GM18502 (cell line): ENCODE data around the gene ZNF639.
A peak's percentile ranks its signal among the peaks of the same experiment; 100 is the strongest.

ENCODE experiments used
- ATAC-seq: cut with Tn5 transposase; IDR thresholded peaks from one replicate; pipeline ENCODE4 v1.9.1; 2021; ENCODE audit warnings: mild to moderate bottlenecking; ENCODE audit not compliant: unreplicated experiment, poor library complexity

Gene ZNF639

DNA sequence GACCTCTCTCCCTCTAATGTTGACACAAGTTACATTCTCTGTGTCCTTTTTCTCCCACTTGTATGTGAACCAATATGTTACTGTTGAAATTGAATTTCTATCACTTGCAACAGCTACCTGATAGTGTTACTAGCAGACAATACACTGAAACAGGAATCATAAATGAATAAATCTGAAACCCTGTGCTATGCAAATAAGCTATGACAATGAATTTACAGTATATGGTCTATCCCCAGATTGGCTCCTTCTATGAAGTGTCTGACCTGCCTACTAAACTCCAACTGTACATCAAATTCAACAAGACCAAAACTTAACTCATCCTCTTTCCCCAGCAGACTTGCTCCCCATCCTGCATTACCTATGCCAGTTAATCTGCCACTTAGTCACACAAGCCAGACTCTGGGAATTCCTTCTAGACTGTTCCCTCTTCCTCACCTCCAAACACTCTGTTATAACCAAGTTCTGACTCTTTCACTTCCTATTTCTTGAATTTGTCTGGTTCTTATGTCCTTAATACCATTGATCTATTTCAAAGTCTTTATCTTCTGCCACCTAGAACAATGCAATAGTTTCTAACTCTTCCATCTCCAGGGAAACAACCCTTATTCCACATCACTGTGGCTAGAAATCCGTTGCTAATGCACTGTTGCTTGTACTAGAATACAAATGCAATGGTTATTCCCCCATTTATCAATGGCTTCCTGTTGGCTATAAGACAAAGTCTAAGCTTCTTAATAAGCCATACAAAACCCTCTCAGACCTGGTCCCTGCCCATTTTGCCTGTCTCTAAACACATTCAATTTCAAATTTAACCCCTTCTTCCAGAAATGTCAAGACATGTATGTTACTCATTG, 13.4 kb upstream of the ZNF639 start:
- peak; percentile 98 for ATAC-seq

DNA sequence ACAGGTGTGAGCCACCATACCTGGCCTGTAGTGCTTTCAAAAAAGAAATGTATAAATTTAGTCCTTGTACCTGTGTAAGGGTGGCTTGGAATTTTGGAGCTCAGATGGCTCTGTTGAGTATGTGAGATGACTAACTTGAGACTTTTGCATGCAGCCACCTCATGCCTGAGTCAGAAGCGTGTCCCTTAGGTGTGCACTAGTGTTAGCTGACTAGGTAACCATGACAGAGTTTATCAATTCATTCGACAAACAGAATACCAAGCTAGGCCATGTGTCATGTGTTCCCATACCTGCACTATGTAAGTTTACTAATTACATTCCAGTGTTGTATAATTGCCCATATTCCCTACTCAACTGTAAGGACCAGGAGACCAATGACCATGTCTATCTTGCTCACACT, 4.0 kb upstream of the ZNF639 start:
- ATAC-seq, result no peak

DNA sequence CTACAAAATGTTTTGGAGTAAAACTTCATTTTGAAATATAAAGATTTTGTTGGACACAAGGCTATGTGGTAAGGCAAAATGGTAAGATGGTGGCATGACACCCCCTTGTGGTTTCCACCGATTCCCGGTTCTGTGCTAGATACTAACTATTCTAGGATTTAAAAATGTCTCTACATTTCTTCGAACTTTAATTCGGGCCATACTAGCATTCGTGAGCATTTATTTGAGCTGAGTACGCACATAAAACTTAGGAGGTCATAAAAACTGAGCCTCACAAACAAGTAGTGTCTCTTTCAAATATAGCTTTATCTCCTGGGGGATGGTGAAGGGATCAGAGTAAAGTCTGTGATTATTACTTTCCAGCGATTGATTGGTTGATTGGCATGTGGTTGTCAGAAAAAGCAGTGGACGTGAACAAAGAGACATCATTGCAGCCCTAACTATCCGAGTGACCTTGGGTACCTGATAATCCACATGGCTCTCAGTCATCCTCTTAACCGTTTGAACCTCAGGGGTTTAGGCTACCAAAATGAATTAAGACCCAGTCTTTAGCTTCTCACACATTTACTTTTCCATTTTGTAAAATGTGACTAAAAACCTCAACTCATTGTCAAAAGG, 1.1 kb upstream of the ZNF639 start:
- no peak for ATAC-seq

DNA sequence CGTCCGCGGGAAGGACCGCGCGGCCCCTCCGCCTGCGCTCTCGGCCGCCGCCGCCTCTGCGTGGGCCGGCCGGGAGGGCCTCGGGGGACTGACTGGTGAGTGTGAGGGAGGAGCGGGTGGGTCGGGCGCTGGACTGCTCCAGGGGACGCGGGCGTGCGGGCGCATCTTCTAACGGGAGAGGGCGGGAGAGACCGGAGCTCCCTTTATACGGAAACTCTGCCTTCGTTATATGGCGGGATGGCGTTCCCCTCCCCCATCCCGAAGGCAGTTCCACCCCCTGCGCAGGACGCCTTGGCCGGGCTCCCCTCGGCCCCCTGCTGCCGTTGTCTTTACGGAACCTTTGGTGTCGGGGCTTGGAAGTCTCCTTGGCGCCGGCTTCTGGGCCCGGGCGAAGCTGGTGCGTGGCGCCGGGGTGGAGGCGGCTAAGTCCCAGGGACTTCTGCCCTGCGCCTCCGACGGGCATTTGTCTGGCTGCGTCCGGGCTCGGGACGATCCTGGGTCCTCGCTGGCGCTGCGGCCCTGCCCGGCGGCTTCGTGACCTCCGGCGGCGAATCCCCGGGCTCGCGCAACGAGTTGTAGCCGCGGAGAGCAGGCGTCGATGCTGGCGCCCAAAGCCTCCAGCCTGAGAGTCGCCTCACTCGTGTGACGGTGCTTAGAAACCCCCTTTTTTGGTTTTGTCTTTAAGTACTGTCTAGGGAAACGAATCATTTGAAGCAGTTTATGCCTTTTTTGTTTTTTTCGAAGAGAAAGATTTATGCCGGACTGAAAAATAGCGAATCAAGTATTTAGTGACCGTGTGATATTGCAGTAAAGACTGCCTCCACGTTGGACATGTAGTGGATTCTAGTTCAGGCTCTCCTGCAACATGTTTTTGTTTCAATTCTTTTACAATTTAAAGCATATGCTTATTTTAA, 623 bp downstream of the ZNF639 start:
- peak; percentile 43 for ATAC-seq

DNA sequence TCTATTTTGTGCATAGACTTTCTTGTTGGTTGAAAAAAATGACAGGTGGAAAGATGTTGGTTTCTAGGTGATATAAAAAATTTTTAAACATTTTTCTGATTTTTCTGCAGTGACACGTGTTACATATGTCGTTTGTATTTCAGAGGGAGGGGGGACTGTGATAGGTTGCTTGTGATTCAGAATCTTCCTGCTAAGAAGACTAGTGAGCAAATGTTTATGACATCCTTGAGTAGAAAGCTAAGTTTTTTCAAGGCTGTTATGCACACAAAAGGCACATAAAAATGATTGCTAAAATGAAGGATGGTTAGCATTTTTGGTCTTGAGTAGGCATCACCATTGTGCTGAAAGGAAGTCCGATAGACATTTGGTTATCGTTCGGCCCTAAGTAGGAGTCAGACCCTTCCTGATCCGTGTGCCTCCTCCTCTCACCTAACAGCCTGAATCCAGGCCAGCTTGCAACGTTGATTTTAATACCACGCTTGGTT, 1.5 kb downstream of the ZNF639 start:
- ATAC-seq, result no peak

DNA sequence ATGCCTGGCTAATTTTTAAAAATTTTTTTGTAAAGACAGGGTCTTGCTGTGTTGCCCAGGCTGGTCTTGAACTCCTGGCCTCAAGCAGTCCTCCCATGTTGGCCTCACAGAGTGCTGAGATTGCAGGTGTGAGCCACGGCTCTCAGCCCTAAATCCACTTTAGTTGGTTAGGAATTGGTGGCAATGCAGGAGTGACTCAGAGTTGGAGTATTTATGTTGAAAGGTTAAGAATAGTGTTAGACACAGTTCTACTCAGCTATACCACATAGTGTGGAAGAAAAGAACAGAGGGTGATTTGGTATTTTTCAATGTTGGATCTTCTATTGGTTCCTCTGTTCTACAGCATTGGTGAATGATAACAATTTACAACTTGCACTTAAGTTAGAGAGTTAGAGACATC, 7.6 kb downstream of the ZNF639 start:
- no peak for ATAC-seq

DNA sequence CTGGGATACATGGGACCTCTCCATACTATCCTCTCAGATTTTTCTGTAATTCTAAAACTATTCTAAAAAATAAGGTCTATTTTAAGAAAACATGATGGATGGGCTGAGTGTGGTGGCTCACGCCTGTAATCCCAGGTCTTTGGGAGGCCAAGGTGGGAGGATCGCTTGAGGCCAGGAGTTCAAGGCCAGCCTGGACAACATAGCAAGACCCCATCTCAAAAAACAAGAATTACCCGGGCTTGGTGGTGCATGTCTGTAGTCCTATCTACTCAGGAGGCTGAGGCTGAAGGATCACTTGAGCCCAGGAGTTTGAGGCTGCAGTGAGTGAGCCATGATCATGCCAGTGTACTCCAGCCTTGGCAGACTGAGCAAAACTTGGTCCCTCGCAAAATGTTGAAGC, 9.4 kb downstream of the ZNF639 start:
- no peak for ATAC-seq

DNA sequence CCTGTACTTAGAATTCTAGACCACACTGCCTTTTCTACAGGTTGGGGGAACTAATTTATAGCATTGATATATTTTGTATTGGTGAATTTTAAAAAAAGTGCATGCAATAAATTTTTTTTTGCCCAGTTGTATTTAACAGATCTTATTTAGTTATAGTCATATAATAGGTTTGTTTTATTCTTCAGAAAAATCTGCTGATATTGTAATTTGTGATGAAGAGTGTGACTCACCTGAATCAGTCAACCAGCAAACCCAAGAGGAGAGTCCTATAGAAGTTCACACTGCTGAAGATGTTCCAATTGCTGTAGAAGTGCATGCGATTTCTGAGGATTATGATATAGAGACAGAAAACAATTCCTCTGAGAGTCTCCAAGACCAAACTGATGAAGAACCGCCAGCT, 10.3 kb downstream of the ZNF639 start:
- no peak for ATAC-seq

DNA sequence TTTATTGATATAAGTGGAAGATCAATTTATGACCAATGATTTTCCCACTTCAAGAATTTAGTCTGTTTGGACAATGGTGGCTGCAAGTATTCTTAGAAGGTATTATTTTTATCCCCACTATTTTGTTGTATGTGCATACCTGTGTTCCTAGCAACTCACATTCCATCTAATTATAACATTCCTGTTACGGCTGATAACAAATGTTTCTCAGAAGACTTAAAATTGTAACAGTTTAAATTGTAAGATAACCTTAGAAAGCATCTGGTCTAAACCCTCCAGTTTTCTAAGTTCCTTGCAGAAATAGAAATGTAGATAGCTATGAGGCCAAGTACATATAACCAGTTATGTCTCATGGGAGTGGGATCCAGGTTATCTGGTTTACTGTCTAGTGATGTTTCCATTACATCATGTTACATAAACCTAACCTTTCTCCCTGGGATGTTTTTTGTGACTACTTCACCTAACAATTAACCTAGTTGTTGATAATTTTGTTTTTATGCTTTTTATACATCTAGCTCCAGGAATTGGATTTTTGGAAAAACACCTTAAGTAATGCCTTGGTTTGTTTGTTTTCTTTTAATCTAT, 13.6 kb downstream of the ZNF639 start:
- no peak for ATAC-seq

DNA sequence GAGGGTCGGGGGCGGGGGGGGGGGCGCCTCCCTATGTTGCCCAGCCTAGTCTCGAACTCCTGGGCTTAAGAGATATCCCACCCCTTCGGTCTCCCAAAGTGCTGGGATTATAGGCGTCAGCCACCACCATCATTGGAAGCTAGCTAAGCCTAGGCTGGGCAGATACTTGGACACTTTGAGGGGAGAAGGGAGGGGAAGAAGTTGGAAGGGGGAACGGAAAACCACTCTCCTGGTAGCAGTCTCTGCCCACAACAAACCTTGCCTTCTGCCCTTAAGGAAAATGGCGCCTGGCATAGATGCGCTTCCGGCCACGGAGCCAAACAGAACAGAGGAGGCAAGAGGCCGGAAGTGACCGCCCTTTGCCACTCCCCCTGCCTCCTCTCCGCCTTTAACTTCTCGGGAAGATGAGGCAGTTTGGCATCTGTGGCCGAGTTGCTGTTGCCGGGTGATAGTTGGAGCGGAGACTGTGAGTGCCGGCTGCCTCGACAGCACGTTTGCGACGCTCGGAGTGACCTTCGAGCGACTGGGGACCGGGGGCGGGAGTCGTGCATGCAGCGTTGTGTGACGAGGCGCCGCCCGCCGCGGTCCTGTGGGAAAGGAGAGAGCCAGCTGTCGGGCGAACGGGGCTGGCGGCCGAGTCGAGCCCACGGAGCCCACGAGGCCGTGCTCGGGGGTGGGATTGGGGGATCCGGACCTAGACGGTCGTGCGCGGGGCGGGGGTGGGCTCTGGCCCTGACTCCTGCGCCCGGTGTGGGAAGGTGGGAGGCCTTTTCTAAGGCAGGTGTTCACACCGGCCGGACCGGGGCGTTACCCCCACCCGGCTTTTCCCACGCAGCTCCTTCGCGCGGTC, 24.7 kb downstream of the ZNF639 start, which contains the start of gene MFN1:
Gene MFN1, plus strand, starts transcription at position 365 of the 850 bp plus-strand sequence. CDS start 1,143 bp downstream, outside the sequence.
- ATAC-seq, result peak; percentile 91

DNA sequence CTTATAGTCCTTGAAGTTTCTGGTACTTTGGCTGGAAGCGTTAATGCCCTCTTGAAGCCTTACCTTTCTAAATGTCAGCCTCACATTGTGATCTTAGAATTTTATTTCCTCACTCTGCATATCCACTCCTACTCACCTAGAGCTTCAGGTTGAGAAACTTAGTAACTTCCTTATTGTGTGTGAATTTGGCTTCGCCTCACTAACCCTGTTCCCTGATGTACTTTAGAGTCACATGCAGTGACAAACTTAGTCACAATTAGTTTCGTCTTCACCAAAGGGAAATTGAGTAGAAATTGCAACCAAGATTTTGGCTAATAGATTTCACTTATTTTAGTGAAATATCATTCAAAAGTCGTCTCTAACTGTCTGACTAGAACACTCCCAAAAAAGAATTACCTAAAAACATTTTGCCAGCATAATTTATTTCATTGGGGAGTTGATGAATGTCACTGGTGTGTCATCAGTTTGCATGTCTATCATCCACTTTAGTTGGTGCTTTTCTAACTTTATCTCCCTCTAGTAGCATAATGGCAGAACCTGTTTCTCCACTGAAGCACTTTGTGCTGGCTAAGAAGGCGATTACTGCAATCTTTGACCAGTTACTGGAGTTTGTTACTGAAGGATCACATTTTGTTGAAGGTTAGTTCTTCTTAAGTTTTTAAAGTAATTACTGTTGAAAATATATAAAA, 25.6 kb downstream of the ZNF639 start:
- ATAC-seq, result peak; percentile 65

DNA sequence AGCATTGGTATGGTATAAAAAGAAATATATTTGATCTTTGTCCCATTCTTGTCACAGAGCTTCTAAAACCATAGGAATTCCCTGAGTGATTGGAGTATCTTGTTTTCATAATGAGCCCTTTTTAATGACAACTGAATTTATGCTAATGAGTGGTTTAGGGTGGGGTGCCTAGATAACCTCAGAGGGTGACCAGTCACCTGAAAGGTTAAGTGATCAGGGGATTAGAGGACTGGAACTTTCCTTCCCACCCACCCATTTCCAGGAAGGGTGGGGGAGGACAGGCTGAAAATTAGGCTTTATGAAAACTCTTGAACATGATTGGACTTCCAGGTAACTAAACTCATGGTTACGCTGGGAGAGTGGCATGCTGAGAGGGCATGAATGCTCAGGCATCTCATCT, 33.2 kb downstream of the ZNF639 start:
- no peak for ATAC-seq

DNA sequence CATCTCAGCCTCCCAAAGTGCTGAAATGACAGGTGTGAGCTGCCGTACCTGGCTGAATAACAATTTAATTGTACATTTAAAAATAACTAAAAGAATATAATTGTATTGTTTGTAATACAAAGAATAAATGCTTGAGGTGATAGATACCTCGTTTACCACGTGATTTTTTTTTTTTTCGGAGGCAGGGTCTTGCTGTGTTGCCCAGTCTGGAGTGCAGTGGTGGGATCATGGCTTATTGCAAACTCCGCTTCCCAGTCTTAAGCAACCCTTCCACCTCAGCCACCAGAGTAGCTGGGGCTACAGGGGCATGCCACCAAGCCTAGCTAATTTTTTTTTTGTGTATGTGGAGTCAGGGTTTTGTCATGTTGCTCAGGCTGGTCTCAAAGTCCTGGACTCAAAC, 40.5 kb downstream of the ZNF639 start:
- no peak for ATAC-seq

DNA sequence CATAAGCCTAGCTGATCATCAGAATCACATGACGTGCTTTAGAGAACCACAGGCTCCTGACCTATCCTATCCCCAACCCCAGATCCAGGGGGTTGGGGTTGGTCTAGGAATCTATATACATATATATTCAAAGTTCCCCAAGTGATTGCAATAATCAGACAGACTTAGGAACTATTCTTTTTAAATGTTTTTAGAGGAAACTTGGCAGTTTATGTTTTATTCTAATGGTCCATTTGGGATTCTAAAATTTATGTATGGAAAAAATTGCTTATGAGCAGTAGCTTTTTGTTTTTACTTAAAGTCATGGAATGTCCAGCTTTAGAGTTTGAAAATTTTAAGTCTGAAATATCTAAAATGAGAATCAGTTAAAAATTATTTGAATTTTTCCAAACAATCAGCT, 46.8 kb downstream of the ZNF639 start:
- ATAC-seq, result no peak

DNA sequence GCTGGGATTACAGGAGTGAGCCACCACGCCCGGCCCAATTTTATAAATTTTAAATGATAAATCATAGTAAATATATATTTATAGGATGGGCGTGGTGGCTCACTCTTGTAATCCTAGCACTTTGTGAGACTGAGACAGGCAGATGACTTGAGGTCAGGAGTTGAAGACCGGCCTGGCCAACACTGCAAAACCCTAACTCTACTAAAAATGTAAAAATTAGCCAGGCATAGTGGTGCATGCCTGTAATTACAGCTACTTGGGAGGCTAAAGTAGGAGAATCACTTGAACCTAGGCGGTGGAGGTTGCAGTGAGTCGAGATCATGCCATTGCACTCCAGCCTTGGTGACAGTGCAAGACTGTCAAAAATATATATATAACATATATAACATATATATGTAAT, 51.1 kb downstream of the ZNF639 start:
- ATAC-seq, result no peak

DNA sequence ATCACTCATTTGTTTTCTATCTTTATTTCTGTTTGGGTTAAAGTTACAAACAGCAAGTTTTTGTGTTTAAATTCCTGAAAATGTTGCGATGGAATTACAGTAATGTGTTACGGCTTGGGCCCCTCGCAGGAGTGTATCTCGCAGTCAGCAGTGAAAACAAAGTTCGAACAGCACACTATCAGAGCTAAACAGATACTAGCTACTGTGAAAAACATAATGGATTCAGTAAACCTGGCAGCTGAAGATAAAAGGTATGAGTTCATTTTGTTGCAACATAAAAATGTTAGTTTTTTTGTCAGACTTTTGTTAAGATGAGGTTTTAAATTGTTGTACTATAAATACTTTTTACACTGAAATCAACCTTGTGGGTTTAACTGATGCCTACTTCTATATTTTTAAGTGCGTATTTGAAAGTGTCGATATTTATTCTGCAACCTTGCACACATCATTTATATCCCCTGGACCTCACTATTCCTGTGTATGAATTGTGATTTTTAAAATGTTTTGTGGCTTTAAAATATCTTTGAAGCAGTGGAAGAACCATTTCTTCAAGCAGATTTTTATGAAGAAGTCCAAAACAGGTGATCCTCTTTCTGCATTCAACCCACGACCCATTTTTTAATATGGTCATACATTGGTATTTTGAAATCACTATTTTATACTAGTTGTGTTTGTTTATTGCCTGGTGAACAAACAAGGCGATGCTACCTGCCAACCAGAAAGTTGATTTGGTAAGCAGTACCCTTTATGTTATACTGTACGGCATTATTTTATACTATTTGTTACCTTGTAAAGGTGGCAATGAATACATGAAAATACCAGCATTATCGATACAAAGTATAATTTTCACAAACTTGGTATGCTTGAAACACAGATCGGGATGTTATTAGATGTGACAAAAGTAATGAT, 52.5 kb downstream of the ZNF639 start:
- ATAC-seq, result no peak

DNA sequence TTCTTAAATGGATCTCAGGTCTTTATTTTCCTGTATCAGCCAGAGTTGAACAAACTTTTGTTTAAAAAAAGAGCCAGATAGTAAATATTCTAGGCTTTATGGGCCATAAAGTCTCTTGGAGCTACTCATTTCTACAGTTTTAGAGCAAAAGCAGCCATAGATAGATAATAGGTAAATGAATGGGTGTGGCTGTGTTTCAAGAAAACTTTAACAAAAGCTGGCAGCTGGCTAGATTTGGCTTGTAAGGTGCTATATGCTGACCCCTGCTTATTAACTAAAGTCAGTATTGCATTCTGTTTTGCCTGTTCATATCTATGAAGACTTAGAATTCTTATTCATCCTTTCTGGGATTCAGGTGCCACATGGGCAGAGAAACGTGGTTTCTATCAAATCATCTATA, 53.6 kb downstream of the ZNF639 start:
- no peak for ATAC-seq
